ENCODE measurements around the gene DOK5.

- no peak for TF ChIP-seq CTCF (conservative IDR thresholded peaks at IDR 0.05; ENCODE audit: low read length)
- TF ChIP-seq EZH2phosphoT487 (IDR thresholded peaks at IDR 0.05; ENCODE audit: borderline replicate concordance, low read depth, low read length), result no peak
Measured at GRCh38 chr20:54648421-54649142, 173.2 kb downstream of the DOK5 start.

Measured in OCI-LY7 (cell line).